NOMO-1 (cell line): Measurements from ENCODE around the gene STAT3.
A peak's percentile ranks its signal among the peaks of the same experiment; 100 is the strongest.
"Not testable (repeated sequence)": the region's sequence is repeated elsewhere in the genome, so short reads cannot be mapped to it uniquely, and the experiment has no call there.

ENCODE experiments used
- DNase-seq, 2 experiments: peaks; one replicate each; lab custom pipeline; 2025; ENCODE audit not compliant: unreplicated experiment in 2 of 2; lab: John Stamatoyannopoulos, UW

Gene STAT3

DNA sequence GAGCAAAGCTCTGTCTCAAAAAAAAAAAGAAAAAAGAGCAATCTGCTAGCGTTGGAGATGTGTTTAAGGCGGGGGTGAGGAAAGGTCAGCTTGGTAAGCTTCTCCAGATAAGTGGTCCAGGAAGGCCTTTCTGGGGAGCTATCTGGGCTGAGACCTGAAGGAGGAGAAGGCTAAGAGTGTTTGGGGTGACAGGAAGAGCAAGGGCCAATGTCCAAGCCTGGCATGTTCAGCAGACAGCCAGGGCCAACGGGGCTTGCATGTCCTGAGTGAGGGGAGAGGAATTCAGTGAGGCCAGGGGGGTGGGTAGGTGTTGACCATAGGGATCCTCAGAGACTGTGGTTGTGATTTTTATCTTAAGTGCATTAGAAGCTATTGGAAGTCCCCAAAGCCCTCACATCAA lies 84.5 kb downstream of the STAT3 start:
- DNase-seq, result no peak

DNA sequence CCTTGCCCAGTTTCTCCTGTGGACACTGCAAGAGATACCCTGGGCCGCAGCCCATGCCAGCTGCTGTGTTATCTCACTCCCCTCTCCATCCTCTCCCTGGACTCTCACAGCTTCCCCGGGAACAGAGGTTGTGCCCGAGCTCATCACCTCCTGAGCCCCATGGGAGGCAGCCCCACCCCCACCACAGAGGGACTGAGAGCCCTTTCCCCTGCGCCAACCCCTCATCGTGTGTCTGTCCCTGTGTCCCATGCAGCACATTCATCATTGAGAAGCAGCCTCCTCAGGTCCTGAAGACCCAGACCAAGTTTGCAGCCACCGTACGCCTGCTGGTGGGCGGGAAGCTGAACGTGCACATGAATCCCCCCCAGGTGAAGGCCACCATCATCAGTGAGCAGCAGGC lies 87.2 kb downstream of the STAT3 start:
- DNase-seq, result no peak

- not testable (repeated sequence) for DNase-seq
These were observed 88.3 kb downstream of the STAT3 start for GRCh38 chr17:42299913-42300312.

- DNase-seq, result not testable (repeated sequence)
These were observed 88.9 kb downstream of the STAT3 start for GRCh38 chr17:42299361-42299760.

DNA sequence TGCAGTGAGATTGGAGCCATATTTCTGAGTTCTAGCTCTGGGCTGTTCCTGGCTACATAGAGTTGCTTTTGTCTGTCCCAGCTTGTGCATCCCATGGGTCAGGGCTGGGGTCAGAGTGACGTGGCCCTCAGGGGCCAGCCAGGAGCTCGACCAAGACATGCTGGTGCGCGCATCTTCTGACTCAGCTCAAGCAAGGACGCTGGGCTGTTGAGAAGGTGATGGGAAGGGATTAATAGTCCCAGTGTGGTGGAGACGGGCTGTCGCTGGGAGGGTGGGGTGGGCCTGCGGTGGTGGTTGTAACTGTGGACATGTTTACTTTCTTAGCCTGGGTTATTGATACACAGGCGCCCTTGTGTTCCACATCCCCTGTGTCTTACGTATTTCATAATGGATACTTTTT lies 90.5 kb downstream of the STAT3 start:
- DNase-seq, result not testable (repeated sequence)

DNA sequence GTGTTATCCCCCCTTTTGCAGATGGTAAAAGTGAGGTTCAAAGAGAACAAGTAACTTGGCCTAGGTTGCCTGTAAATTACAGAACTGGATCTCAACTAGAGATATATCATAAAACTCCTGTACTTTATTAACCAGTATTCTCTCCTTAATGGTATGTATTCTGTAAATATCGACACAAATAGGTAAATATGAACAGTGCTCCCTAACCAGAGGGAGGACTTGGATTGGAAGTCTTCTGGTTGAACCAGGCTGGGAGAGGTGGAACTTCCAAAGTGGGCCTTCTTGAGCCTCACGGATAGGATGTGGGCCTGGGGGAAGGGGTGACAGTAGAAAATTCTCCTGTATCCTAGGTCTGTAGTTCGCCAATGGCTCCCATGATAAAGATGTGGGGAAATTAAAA lies 92.2 kb downstream of the STAT3 start:
- no peak for DNase-seq

GRCh38 chr17:42294469-42295398 lies 93.5 kb downstream of the STAT3 start:
- no peak for DNase-seq

DNA sequence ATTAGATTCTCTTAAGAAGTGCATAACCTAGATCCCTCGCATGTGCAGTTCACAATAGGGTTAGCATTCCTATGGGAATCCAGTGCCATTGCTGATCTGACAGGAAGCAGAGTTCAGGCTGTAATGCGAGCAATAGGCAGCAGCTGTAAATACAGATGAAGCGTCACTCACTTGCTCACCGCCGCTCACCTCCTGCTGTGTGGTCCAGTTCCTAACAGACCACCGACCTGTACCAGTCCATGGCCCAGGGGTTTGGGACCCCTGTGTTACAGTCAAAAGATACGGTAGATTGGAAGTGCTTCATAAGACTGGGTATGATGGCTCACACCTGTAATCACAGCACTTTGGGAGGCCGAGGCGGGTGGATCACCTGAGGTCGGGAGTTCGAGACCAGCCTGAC lies 97.1 kb downstream of the STAT3 start:
- DNase-seq, result no peak

- no peak for DNase-seq
These were observed 97.7 kb downstream of the STAT3 start for GRCh38 chr17:42290577-42290976.

- DNase-seq, result no peak
These were observed 98.5 kb downstream of the STAT3 start for GRCh38 chr17:42289611-42290181.

GRCh38 chr17:42288803-42289610 lies 99.2 kb downstream of the STAT3 start:
- DNase-seq, result no peak

DNA sequence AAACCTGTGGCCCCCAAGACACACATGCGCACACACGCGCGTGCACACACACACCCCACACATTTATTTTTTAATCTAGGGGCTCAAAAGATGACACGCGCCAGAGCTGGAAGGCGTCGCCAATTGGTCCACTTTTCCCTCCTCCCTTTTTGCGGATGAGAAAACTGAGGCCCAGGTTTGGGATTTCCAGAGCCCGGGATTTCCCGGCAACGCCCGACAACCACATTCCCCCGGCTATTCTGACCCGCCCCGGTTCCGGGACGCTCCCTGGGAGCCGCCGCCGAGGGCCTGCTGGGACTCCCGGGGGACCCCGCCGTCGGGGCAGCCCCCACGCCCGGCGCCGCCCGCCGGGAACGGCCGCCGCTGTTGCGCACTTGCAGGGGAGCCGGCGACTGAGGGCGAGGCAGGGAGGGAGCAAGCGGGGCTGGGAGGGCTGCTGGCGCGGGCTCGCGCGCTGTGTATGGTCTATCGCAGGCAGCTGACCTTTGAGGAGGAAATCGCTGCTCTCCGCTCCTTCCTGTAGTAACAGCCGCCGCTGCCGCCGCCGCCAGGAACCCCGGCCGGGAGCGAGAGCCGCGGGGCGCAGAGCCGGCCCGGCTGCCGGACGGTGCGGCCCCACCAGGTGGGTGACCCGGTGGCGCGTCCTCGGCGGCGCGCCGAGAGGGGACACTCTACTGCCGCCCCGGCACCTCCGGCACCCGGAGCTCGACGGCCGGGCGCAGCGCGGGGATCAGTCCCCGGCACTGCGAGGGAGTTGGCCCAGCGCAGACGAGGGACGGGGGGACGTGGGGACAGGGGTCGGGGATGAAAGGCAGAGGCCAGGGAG lies 100.1 kb downstream of the STAT3 start, which contains the start of gene STAT5A:
TSS of gene STAT5A (plus strand) at position 522 of the 826 bp plus-strand sequence. CDS start 914 bp downstream, outside the sequence.
- peak; percentile 76 to 77 for DNase-seq

DNA sequence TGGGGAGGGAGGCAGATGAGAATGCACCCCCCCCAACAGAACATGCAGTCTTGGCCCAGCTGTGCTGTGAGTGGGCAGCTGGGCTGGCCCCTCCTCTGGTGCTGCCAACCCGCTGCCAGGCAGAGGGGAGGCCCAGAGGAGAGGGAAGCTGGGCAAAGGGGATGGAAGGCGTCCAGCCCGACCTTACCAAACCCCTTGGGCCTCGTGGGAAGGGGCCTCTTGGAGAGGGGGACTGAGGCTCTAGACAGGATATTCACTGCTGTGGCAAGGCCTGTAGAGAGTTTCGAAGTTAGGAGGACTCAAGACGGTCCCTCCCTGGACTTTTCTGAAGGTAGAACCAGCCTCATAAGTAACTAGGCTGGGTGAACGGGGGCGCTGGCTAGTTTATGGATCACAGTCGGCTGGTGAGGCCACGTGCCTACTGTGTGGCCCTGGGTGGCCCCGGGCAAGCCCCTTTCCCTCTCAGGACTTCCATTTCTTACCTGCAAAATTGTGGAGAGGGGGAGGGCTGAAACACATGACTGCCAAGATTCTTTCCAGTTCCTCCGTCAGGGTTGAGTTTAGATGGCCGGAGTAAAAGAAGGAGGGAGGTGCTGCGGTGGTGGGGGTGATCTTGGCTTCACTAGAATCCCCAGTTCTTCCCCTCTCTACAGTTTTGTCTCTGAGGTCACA lies 100.8 kb downstream of the STAT3 start:
- peak in 1 of 2 experiments; percentile 28 for DNase-seq

DNA sequence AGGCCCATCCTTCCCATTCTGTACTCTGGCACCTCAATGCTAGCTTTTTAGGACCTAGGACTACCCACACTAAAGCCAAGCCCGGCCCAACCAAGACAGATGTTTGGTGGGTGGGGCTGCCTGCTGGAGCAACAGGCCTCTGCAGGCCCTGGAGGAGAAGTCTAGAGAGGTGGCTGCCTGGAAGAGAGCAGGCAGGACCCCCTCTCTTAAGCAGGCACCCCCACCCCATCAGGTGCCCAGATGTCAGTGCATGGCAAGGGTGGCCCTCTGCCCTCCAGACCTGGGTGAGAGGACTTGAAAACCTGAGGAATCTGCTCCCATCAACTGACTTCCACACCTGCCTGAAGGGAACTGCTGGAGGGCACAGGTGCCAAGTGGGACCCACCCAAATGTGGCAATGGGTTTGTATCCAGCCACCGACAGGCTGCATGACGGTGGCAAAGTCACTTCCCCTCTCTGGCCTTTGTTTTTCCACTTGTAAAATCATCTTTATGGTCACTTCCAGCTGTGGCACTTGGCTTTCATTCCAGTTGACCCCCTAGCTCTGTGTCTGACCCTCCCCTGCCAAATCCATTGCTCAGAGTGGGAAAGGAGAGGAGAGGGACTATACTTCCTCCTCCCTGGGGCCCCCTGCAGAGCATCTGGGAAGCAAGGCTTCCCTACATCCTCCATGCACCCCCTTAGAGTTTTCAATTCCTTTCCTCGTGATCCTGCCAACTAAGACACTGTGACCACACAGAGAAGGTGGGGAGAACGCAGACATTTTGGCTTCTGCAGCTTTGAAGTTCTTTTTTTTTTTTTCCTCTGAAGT lies 101.6 kb downstream of the STAT3 start:
- DNase-seq, result no peak

- no peak for DNase-seq
These were observed 102.7 kb downstream of the STAT3 start for GRCh38 chr17:42285346-42286050.

DNA sequence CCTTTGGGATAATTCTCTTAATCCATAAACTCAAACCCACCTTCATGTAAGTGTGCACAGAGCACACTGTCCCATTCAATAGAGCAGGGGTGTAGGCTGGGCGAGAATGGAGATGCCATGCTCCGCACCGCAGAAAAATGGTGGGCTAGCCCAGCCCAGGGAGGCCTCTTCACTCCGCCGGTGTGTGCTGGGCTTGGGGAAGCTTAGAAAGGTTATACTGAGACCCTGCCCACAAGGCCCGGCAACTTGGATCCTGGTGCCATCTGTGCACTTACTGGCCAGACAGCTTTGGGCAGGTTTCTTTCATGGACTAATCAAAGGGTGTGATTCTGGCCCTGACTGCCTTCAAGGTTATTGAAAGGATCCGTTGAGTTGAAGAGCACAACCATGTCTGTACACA lies 103.7 kb downstream of the STAT3 start:
- DNase-seq, result no peak

- no peak for DNase-seq
These were observed 104.2 kb downstream of the STAT3 start for GRCh38 chr17:42284024-42284369.

GRCh38 chr17:42283241-42284023 lies 104.8 kb downstream of the STAT3 start:
- DNase-seq, result no peak
